ENCODE data around the gene TNFAIP8L1. TPM values are rescaled to one million over a fixed set of nuclear protein-coding genes. Genes with fewer than 3 reads are reported as not detected.

Gene TNFAIP8L1
- total RNA-seq, 2 donors from 2014 or later: 4.2 to 4.3 TPM

DNA sequence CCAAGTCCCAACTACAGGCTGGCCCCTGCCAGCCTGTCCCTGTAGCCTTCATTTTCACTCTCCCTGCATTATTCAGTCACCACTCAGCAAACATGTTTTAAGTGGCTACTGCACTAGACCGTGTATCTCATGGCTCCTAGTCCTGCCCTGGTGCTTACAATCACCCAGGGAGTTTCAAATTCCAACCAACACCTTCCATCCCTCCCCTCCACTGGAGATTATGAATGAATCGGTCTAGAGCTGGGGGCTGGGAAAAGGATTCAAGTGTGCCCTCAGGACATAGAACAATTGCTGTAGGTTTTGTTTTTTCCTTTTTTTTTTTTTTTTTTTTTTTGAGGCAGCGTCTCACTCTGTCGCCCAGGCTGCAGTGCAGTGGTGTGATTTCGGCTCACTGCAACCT lies 15.0 kb upstream of the TNFAIP8L1 start:
- TF ChIP-seq CTCF (IDR thresholded peaks at IDR 0.05): no peak
- no peak overlapping the region for H3K4me3 ChIP-seq
- H3K27me3 ChIP-seq (replicated peaks; ENCODE audit: insufficient read depth): no peaks in the 10 kb centered on the region
- H3K27ac ChIP-seq: no peak overlapping the region
- no peaks in the 10 kb centered on the region for H3K36me3 ChIP-seq
- no peaks in the 10 kb centered on the region for H3K9me3 ChIP-seq
- DNase-seq (ENCODE audit: low spot score): no peak
- ATAC-seq (ENCODE audit: insufficient number of reproducible peaks, low FRiP score, low read depth): no peak
- H3K4me1 ChIP-seq (ENCODE audit: control insufficient read depth in 1 of 2, low read depth in 2 of 2): no peaks in the 10 kb centered on the region

GRCh38 chr19:4624733-4625362 lies 14.5 kb upstream of the TNFAIP8L1 start:
- no peaks in the 10 kb centered on the region for H3K36me3 ChIP-seq
- H3K4me1 ChIP-seq (ENCODE audit: control insufficient read depth in 1 of 2, low read depth in 2 of 2): no peaks in the 10 kb centered on the region
- no peaks in the 10 kb centered on the region for H3K9me3 ChIP-seq
- DNase-seq (ENCODE audit: low spot score) (no peak), ATAC-seq (ENCODE audit: insufficient number of reproducible peaks, low FRiP score, low read depth) (no peak)
- TF ChIP-seq CTCF (IDR thresholded peaks at IDR 0.05): no peak
- no peak overlapping the region for H3K4me3 ChIP-seq
- H3K27me3 ChIP-seq (replicated peaks; ENCODE audit: insufficient read depth): no peaks in the 10 kb centered on the region
- no peak overlapping the region for H3K27ac ChIP-seq

- Histone ChIP-seq H3K27me3 (replicated peaks; ENCODE audit: insufficient read depth) (no peaks in the 10 kb centered on the region), H3K4me1 (ENCODE audit: control insufficient read depth in 1 of 2, low read depth in 2 of 2) (peaks cover 9 to 12% of the 10 kb centered on the region in 2 donors), H3K4me3 (no peak overlapping the region), H3K36me3 (no peaks in the 10 kb centered on the region), H3K9me3 (no peaks in the 10 kb centered on the region), H3K27ac (no peak overlapping the region)
- DNase-seq (ENCODE audit: low spot score) (no peak), ATAC-seq (ENCODE audit: insufficient number of reproducible peaks, low FRiP score, low read depth) (no peak)
- peak; percentile 49 for TF ChIP-seq CTCF (IDR thresholded peaks at IDR 0.05)
These were observed 6.0 kb upstream of the TNFAIP8L1 start for GRCh38 chr19:4633140-4633967.

GRCh38 chr19:4635754-4636116 lies 3.6 kb upstream of the TNFAIP8L1 start:
- Histone ChIP-seq H3K27ac (no peak overlapping the region), H3K4me3 (peak overlapping the region; percentile 82), H3K36me3 (no peaks in the 10 kb centered on the region), H3K9me3 (no peaks in the 10 kb centered on the region), H3K27me3 (replicated peaks; ENCODE audit: insufficient read depth) (no peaks in the 10 kb centered on the region), H3K4me1 (ENCODE audit: control insufficient read depth in 1 of 2, low read depth in 2 of 2) (peaks cover 18 to 24% of the 10 kb centered on the region in 2 donors)
- DNase-seq (ENCODE audit: low spot score) (no peak), ATAC-seq (ENCODE audit: insufficient number of reproducible peaks, low FRiP score, low read depth) (no peak)
- no peak for TF ChIP-seq CTCF (IDR thresholded peaks at IDR 0.05)

DNA sequence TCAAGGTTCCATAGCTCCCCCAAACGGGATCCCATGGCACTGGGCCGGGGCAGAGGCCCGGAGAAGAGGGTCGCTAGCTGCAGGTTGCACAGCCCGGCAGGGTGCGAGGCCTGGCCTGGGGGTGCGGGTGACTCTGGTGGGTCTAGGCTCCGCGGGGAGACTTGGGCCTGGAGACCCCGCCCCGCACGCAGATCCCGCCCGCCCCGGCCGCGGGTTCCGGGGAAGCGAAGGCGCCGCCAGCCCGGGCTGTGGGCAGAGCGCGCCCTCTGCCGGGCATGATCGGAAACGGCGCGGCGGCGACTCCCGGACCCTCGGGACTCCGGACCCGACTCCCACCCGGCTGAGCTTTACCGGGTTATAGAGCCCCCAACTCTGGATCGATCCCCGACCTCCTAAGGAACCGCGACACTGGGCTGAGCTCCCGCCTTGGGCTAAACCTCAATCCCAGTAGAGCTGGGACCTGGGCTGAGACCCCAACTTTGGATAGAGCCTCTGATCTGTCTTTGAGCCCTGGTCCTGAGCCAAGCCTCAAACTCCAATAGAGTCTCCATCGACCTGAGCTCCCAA lies 3.1 kb upstream of the TNFAIP8L1 start:
- no peaks in the 10 kb centered on the region for H3K27me3 ChIP-seq (replicated peaks; ENCODE audit: insufficient read depth)
- H3K4me3 ChIP-seq: peak overlapping the region; percentile 82
- no peak overlapping the region for H3K27ac ChIP-seq
- ATAC-seq (ENCODE audit: insufficient number of reproducible peaks, low FRiP score, low read depth) (no peak), DNase-seq (ENCODE audit: low spot score) (no peak)
- H3K36me3 ChIP-seq: no peaks in the 10 kb centered on the region
- peak; percentile 99 for TF ChIP-seq CTCF (IDR thresholded peaks at IDR 0.05)
- peaks cover 18 to 24% of the 10 kb centered on the region in 2 donors for H3K4me1 ChIP-seq (ENCODE audit: control insufficient read depth in 1 of 2, low read depth in 2 of 2)
- no peaks in the 10 kb centered on the region for H3K9me3 ChIP-seq

Data from thoracic aorta (tissue), 2 donors.